HEK293T (cell line): ENCODE data around the gene GPR150.
"Not testable (repeated sequence)": the region's sequence is repeated elsewhere in the genome, so short reads cannot be mapped to it uniquely, and the experiment has no call there.

Experiments used
- CTCF ChIA-PET: fragments of 350-600 bp; formaldehyde crosslinking; extraction: SDS; loops from one replicate; lab custom pipeline; 2021; ENCODE audit warnings: antibody characterized with exemption, inconsistent platforms; lab: Yijun Ruan, JAX
- POLR2A ChIA-PET: fragments of 350-600 bp; formaldehyde crosslinking; extraction: SDS; loops from one replicate; lab custom pipeline; 2020; ENCODE audit warnings: antibody characterized with exemption, inconsistent platforms; lab: Yijun Ruan, JAX
- DNase-seq: peaks from one replicate; pipeline ENCODE4 v3.0.0; 2012; ENCODE audit warnings: mixed read lengths; ENCODE audit errors: extremely low spot score
- ARNT ChIP-seq: fragments of 450-650 bp; IDR thresholded peaks from 2 replicates; pipeline ENCODE4 v1.6.1; 2017; ENCODE audit warnings: mild to moderate bottlenecking
- BHLHE40 ChIP-seq: fragments of 450-650 bp; IDR thresholded peaks from 2 replicates; pipeline ENCODE4 v1.6.1; 2016; ENCODE audit warnings: mild to moderate bottlenecking, moderate library complexity, borderline replicate concordance
- CTBP1 ChIP-seq: fragments of 450-650 bp; IDR thresholded peaks from 2 replicates; pipeline ENCODE4 v1.6.1; 2016; ENCODE audit warnings: borderline replicate concordance
- ELF4 ChIP-seq: fragments of 450-650 bp; IDR thresholded peaks from 2 replicates; pipeline ENCODE4 v1.6.1; 2017; ENCODE audit warnings: antibody characterized with exemption
- FOXA1 ChIP-seq: fragments of 450-650 bp; IDR thresholded peaks from 2 replicates; pipeline ENCODE4 v1.6.1; 2016; ENCODE audit warnings: mild to moderate bottlenecking
- FOXK2 ChIP-seq: fragments of 450-650 bp; IDR thresholded peaks from 2 replicates; pipeline ENCODE4 v1.6.1; 2016; ENCODE audit warnings: mild to moderate bottlenecking
- FOXM1 ChIP-seq: fragments of 450-650 bp; IDR thresholded peaks from 2 replicates; pipeline ENCODE4 v1.6.1; 2017; ENCODE audit warnings: mild to moderate bottlenecking, borderline replicate concordance
- HDGF ChIP-seq: fragments of 450-650 bp; IDR thresholded peaks from 2 replicates; pipeline ENCODE4 v1.6.1; 2017; ENCODE audit warnings: antibody characterized with exemption, borderline replicate concordance
- L3MBTL2 ChIP-seq: fragments of 450-650 bp; conservative IDR thresholded peaks from 2 replicates; pipeline ENCODE4 v1.6.1; 2016; ENCODE audit warnings: mild to moderate bottlenecking
- LEF1 ChIP-seq: fragments of 450-650 bp; IDR thresholded peaks from 2 replicates; pipeline ENCODE4 v1.6.1; 2017; ENCODE audit warnings: mild to moderate bottlenecking, borderline replicate concordance
- NFRKB ChIP-seq: fragments of 450-650 bp; IDR thresholded peaks from 2 replicates; pipeline ENCODE4 v1.6.1; 2016; ENCODE audit warnings: mild to moderate bottlenecking, moderate library complexity
- PKNOX1 ChIP-seq: fragments of 450-650 bp; IDR thresholded peaks from 2 replicates; pipeline ENCODE4 v1.6.1; 2016
- SP1 ChIP-seq: fragments of 450-650 bp; IDR thresholded peaks from 2 replicates; pipeline ENCODE4 v1.6.1; 2017
- SUZ12 ChIP-seq: fragments of 450-650 bp; IDR thresholded peaks from 2 replicates; pipeline ENCODE4 v1.6.1; 2016; ENCODE audit warnings: mild to moderate bottlenecking
- TARDBP ChIP-seq: fragments of 450-650 bp; IDR thresholded peaks from 2 replicates; pipeline ENCODE4 v1.6.1; 2016
- ZNF384 ChIP-seq: fragments of 450-650 bp; IDR thresholded peaks from 2 replicates; pipeline ENCODE4 v1.6.1; 2016

Gene GPR150

GRCh38 chr5:95630394-95630917 lies 10.6 kb downstream of the GPR150 start:
- DNase-seq, result no peak
- ChIA-PET POLR2A (interaction anchor here (1.5 kb wide), 1 partner anchor 16 kb away, joined by 5 read pairs; the partner anchor contains the start of gene RFESD), CTCF (no interaction called here)
- no peak for TF ChIP-seq PKNOX1
- TF ChIP-seq FOXM1, result no peak
- no peak for TF ChIP-seq L3MBTL2
- TF ChIP-seq FOXK2, result no peak
- no peak for TF ChIP-seq ELF4

GRCh38 chr5:95631255-95631958 lies 11.5 kb downstream of the GPR150 start:
- no peak for DNase-seq
- TF ChIP-seq BHLHE40 (no peak), L3MBTL2 (no peak), FOXK2 (no peak), HDGF (no peak), CTBP1 (no peak), FOXA1 (no peak), ELF4 (no peak), NFRKB (no peak), ZNF384 (no peak), LEF1 (no peak), SUZ12 (no peak), FOXM1 (no peak)
- ChIA-PET POLR2A (interaction anchor here (1.5 kb wide), 1 partner anchor 15 kb away, joined by 5 read pairs; the partner anchor contains the start of gene RFESD), CTCF (interaction anchor here (1.3 kb wide), 1 partner anchor 11 kb away, joined by 3 read pairs; no protein-coding TSS in a partner anchor)

- CTCF ChIA-PET, result interaction anchor here (1.3 kb wide), 1 partner anchor 10 kb away, joined by 3 read pairs; no protein-coding TSS in a partner anchor
- DNase-seq, result no peak
- POLR2A ChIA-PET, result interaction anchor here (1.5 kb wide), 1 partner anchor 15 kb away, joined by 5 read pairs; the partner anchor contains the start of gene RFESD
- TF ChIP-seq TARDBP (no peak), SP1 (no peak), BHLHE40 (no peak), SUZ12 (no peak), HDGF (no peak), ELF4 (no peak), FOXM1 (no peak), CTBP1 (no peak), ARNT (no peak), FOXK2 (no peak), PKNOX1 (no peak), FOXA1 (no peak), ZNF384 (no peak), L3MBTL2 (no peak), LEF1 (no peak), NFRKB (no peak)
Observed at GRCh38 chr5:95631991-95632675, 12.2 kb downstream of the GPR150 start.

GRCh38 chr5:95632942-95633341 lies 13.1 kb downstream of the GPR150 start:
- POLR2A ChIA-PET, DNase-seq, CTCF ChIA-PET: not testable (repeated sequence)

GRCh38 chr5:95633671-95634070 lies 13.8 kb downstream of the GPR150 start:
- ChIA-PET CTCF (interaction anchor here (0.6 kb wide), 1 partner anchor 70 kb away, joined by 3 read pairs; no protein-coding TSS in a partner anchor), POLR2A (no interaction called here)
- TF ChIP-seq FOXM1 (no peak), FOXA1 (no peak), L3MBTL2 (no peak), TARDBP (no peak), ELF4 (no peak)
- DNase-seq, result no peak

- TF ChIP-seq ELF4 (no peak), PKNOX1 (no peak), SP1 (no peak), FOXM1 (no peak), LEF1 (no peak), ZNF384 (no peak), HDGF (no peak), FOXK2 (no peak), SUZ12 (no peak), CTBP1 (no peak), TARDBP (no peak), ARNT (no peak), BHLHE40 (no peak), FOXA1 (no peak)
- no peak for DNase-seq
- ChIA-PET CTCF (interaction anchor here (0.6 kb wide), 1 partner anchor 70 kb away, joined by 3 read pairs; no protein-coding TSS in a partner anchor), POLR2A (no interaction called here)
Observed at GRCh38 chr5:95634081-95634480, 14.2 kb downstream of the GPR150 start.
